SK-N-MC (cell line): ENCODE measurements around the gene TRIM77.
"Not testable (repeated sequence)": the region's sequence is repeated elsewhere in the genome, so short reads cannot be mapped to it uniquely, and the experiment has no call there.

Source experiments
- EZH2 ChIP-seq: fragments of 200-600 bp; sonication (generic); IDR thresholded peaks from one replicate; pipeline ENCODE4 v1.6.1; 2017; ENCODE audit warnings: antibody characterized with exemption
- POLR2AphosphoS5 ChIP-seq: IDR thresholded peaks from 2 replicates; pipeline ENCODE4 v1.6.1; 2012; ENCODE audit warnings: mild to moderate bottlenecking, low read depth, low read length, borderline replicate concordance

DNA sequence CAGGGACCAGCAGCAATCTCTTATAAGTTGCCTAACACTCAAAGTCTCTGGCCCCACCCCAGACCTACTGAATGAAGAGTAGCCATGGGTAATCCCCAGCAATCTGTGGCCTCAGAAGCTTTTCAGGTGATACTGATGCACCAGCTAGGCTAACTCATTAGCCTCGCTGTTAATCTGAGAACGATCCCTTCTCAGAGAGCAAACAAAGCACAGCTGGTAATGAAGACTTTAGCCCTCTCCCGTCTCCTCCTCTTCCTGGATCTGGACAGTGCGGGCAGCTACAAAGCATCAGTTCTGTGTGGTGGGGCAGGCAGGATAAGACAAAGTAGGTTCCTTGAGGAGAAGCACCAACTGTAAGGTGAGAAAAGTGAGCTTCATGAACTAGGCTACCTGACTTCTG lies 3.0 kb upstream of the TRIM77 start:
- TF ChIP-seq EZH2, POLR2AphosphoS5: not testable (repeated sequence)
